ENCODE results near the gene DDX19B. TPM values are rescaled to one million over a fixed set of nuclear protein-coding genes. Genes with fewer than 3 reads are reported as not detected.

Gene DDX19B
- total RNA-seq, 1 experiment from 2014 or later, result 74.5 TPM

GRCh38 chr16:70377782-70378181 lies 78.8 kb downstream of the DDX19B start:
- Mint-ChIP-seq H3K4me1 (ENCODE audit: low read depth, unreplicated experiment) (peaks cover 6% of the 10 kb centered on the region), H3K9me3 (ENCODE audit: unreplicated experiment) (no peaks in the 10 kb centered on the region), H3K27ac (ENCODE audit: unreplicated experiment) (peak overlapping the region; percentile 55), H3K4me3 (ENCODE audit: unreplicated experiment) (peak overlapping the region; percentile 42), H3K27me3 (ENCODE audit: insufficient read depth, unreplicated experiment) (no peaks in the 10 kb centered on the region), H3K36me3 (ENCODE audit: insufficient read depth, unreplicated experiment) (peaks cover 95% of the 10 kb centered on the region)
- H3K27me3 ChIP-seq (replicated peaks; ENCODE audit: control insufficient read depth, insufficient read depth, low read length), result no peaks in the 10 kb centered on the region
- no peak for DNase-seq
- H3K4me1 ChIP-seq, result peaks cover 9% of the 10 kb centered on the region; the same call in 1 of the 2 replicates
- no TSS peak for BruUV-seq (replicated peaks)
- H3K4me3 ChIP-seq (ENCODE audit: low read depth, low read length), result no peak overlapping the region
- ChIA-PET CTCF (no interaction called here), POLR2A (interaction anchor here (0.6 kb wide), 1 partner anchor 50 kb away, joined by 4 read pairs; no protein-coding TSS in a partner anchor)
- no peaks in the 10 kb centered on the region for H3K9me3 ChIP-seq
- intact Hi-C loops (cut with micrococcal nuclease; ENCODE audit: unreplicated experiment), result no loop called here
- TF ChIP-seq CTCF (IDR thresholded peaks at IDR 0.05; ENCODE audit: insufficient read depth in 1 of 2, low read depth in 1 of 2, low read length in 1 of 2, severe bottlenecking in 1 of 2, unreplicated experiment in 1 of 2), result no peak
- peaks cover 2% of the 10 kb centered on the region for H3K36me3 ChIP-seq (ENCODE audit: control insufficient read depth, insufficient read depth, low read length)

GRCh38 chr16:70378869-70379493 lies 80.0 kb downstream of the DDX19B start:
- H3K27ac Mint-ChIP-seq (ENCODE audit: unreplicated experiment), result no peak overlapping the region

More at GRCh38 chr16:70378869-70379493, 80.0 kb downstream of the DDX19B start:
- no peaks in the 10 kb centered on the region for H3K27me3 ChIP-seq (replicated peaks; ENCODE audit: control insufficient read depth, insufficient read depth, low read length)
- no TSS peak for BruUV-seq (replicated peaks)
- no peak for DNase-seq
- peaks cover 6% of the 10 kb centered on the region for H3K4me1 Mint-ChIP-seq (ENCODE audit: low read depth, unreplicated experiment)
- peaks cover 9% of the 10 kb centered on the region; the same call in 1 of the 2 replicates for H3K4me1 ChIP-seq
- H3K9me3 ChIP-seq, result no peaks in the 10 kb centered on the region
- H3K9me3 Mint-ChIP-seq (ENCODE audit: unreplicated experiment), result no peaks in the 10 kb centered on the region
- intact Hi-C loops (cut with micrococcal nuclease; ENCODE audit: unreplicated experiment), result no loop called here
- peak overlapping the region; percentile 92 for H3K4me3 Mint-ChIP-seq (ENCODE audit: unreplicated experiment)
- peaks cover 90% of the 10 kb centered on the region for H3K36me3 Mint-ChIP-seq (ENCODE audit: insufficient read depth, unreplicated experiment)
- ChIA-PET CTCF (no interaction called here), POLR2A (interaction anchor here (2.8 to 3.7 kb wide), 2 partner anchors 32 to 49 kb away, joined by 34 to 41 read pairs; partner anchors contain the start of gene DDX19A)
- H3K4me3 ChIP-seq (ENCODE audit: low read depth, low read length), result no peak overlapping the region
- no peak for TF ChIP-seq CTCF (IDR thresholded peaks at IDR 0.05; ENCODE audit: insufficient read depth in 1 of 2, low read depth in 1 of 2, low read length in 1 of 2, severe bottlenecking in 1 of 2, unreplicated experiment in 1 of 2)
- no peaks in the 10 kb centered on the region for H3K27me3 Mint-ChIP-seq (ENCODE audit: insufficient read depth, unreplicated experiment)
- peaks cover 2% of the 10 kb centered on the region for H3K36me3 ChIP-seq (ENCODE audit: control insufficient read depth, insufficient read depth, low read length)

Measured in Caco-2 (cell line).